GM12878 (cell line): Measurements from ENCODE around the gene CATSPER3. TPM values are rescaled to one million over a fixed set of nuclear protein-coding genes. Genes with fewer than 3 reads are reported as not detected.

ENCODE experiments used
- ATAC-seq: fragments of 200-7000 bp; cut with Tn5 transposase; 3 replicates; pipeline ENCODE4 v1.9.1; 2020; ENCODE audit warnings: mild to moderate bottlenecking, moderate library complexity
- BruUV-seq: library from RNA; stranded (reverse); fragments of 400-500 nt; replicated peaks from 2 replicates; lab custom pipeline; 2021; lab: Mats Ljungman, UMichigan
- CTCF ChIA-PET: fragments of 300-600 bp; sonication (Branson Sonifier 250); formaldehyde crosslinking; extraction: SDS; loops from one replicate; lab custom pipeline; 2021; ENCODE audit warnings: inconsistent platforms; lab: Yijun Ruan, JAX
- POLR2A ChIA-PET: fragments of 350-600 bp; formaldehyde crosslinking; extraction: SDS; loops from one replicate; lab custom pipeline; 2021; ENCODE audit warnings: inconsistent platforms; lab: Charles Lee
- RAD21 ChIA-PET: fragments of 300-600 bp; sonication (Branson Sonifier 250); formaldehyde crosslinking; loops from one replicate; lab custom pipeline; 2023; ENCODE audit warnings: antibody characterized with exemption; ENCODE audit not compliant: unreplicated experiment; lab: Charles Lee
- SMC1A ChIA-PET: fragments of 300-600 bp; sonication (Branson Sonifier 250); formaldehyde crosslinking; loops from one replicate; lab custom pipeline; 2023; ENCODE audit not compliant: unreplicated experiment, uncharacterized antibody; lab: Charles Lee
- DNase-seq: peaks from one replicate; pipeline ENCODE4 v3.0.0-alpha.2; 2011; ENCODE audit warnings: low read depth, low spot score
- FAIRE-seq: peaks from 3 replicates; lab custom pipeline; 2011; peaks lifted over from hg19 to GRCh38; lab: Jason Lieb, UNC
- H2AFZ ChIP-seq: 2 replicates; pipeline ENCODE4 v1.6.0; 2011; ENCODE audit warnings: low read depth, low read length, control low read depth; ENCODE audit not compliant: control insufficient read depth
- H3K27ac ChIP-seq: 2 replicates; pipeline ENCODE4 v1.5.1; 2011; ENCODE audit warnings: control low read depth; ENCODE audit not compliant: control insufficient read depth, insufficient read depth
- H3K27me3 ChIP-seq, 2 experiments: replicated peaks in 1 of 2; 2 replicates each; pipeline versions ENCODE4 v1.6.0 to v1.6.1; 2011; ENCODE audit warnings: low read length in 1 of 2; ENCODE audit not compliant: control insufficient read depth in 2 of 2, insufficient read depth in 2 of 2
- H3K36me3 ChIP-seq, 2 experiments: 2 replicates each; pipeline ENCODE4 v1.5.1; 2011; ENCODE audit warnings: low read length in 1 of 2; ENCODE audit not compliant: control insufficient read depth in 2 of 2, insufficient read depth in 2 of 2
- H3K4me1 ChIP-seq: 2 replicates; pipeline ENCODE4 v1.6.1; 2011; ENCODE audit warnings: mild to moderate bottlenecking, low read length, moderate library complexity, mixed read lengths; ENCODE audit not compliant: control insufficient read depth, insufficient read depth
- H3K4me2 ChIP-seq: 2 replicates; pipeline ENCODE4 v1.6.0; 2011; ENCODE audit warnings: control low read depth; ENCODE audit not compliant: control insufficient read depth, insufficient read depth
- H3K4me3 ChIP-seq: fragments of 200-600 bp; sonication (generic); 2 replicates; pipeline ENCODE4 v1.5.1; 2016
- H3K79me2 ChIP-seq: 2 replicates; pipeline ENCODE4 v1.6.0; 2011; ENCODE audit warnings: low read length; ENCODE audit not compliant: control insufficient read depth, insufficient read depth
- H3K9ac ChIP-seq: 2 replicates; pipeline ENCODE4 v1.8.0; 2011; ENCODE audit warnings: low read length, control low read depth, mixed read lengths; ENCODE audit not compliant: control insufficient read depth, insufficient read depth
- H3K9me3 ChIP-seq: replicated peaks from 3 replicates; pipeline ENCODE4 v1.5.1; 2011; ENCODE audit warnings: mild to moderate bottlenecking, low read length; ENCODE audit not compliant: control insufficient read depth, insufficient read depth
- H4K20me1 ChIP-seq: 2 replicates; pipeline ENCODE4 v1.6.0; 2011; ENCODE audit not compliant: control insufficient read depth, insufficient read depth
- NFYB ChIP-seq: IDR thresholded peaks from 2 replicates; pipeline ENCODE4 v1.6.1; 2011; ENCODE audit warnings: low read depth, mild to moderate bottlenecking, low read length, improper control_type of control experiment, moderate library complexity; ENCODE audit not compliant: insufficient read depth
- RBBP5 ChIP-seq: fragments of 200-600 bp; sonication (generic); conservative IDR thresholded peaks from 2 replicates; pipeline ENCODE4 v1.6.1; 2016
- SPI1 ChIP-seq: IDR thresholded peaks from 2 replicates; pipeline ENCODE4 v1.6.1; 2011; ENCODE audit warnings: low read depth, mild to moderate bottlenecking, low read length, moderate library complexity, borderline replicate concordance; ENCODE audit not compliant: insufficient read depth
- WGBS: methylation state at CpG from one replicate; pipeline ENCODE4 v1.1.6; 2016; ENCODE audit warnings: low lambda C conversion rate; ENCODE audit not compliant: insufficient replicate concordance, insufficient coverage; ENCODE audit errors: missing lambda C conversion rate; 5-methylcytosine and 5-hydroxymethylcytosine counted together
- in situ Hi-C: fragments of 300-500 bp; cut with MboI; formaldehyde crosslinking; loops from 9 replicates; pipeline ENCODE4 v1.14.3; 2018; ENCODE audit warnings: mixed read lengths
- intact Hi-C: fragments of 100-400 bp; cut with micrococcal nuclease; formaldehyde crosslinking; loops from one replicate; pipeline ENCODE4 v1.14.2; 2022; ENCODE audit not compliant: unreplicated experiment
- polyA plus RNA-seq, 11 experiments: library from polyadenylated mRNA; depleted of rRNA in 4 of 11; unstranded in 6 of 11; stranded (reverse) in 5 of 11; fragments of >200 nt; fragmentation: Nextera tagmentation in 4 of 11; fragmentation: Illumina TruSeq in 1 of 11; extraction: Ambion mirVana in 4 of 11; extraction: Trizol in 1 of 11; gene quantifications; 1 replicate in 1 of 11; 2 replicates in 10 of 11; pipeline versions ENCODE4 v1.2.1 to v1.2.3, GENCODE V29; 2011 to 2016; ENCODE audit warnings: inconsistent platforms in 2 of 11, missing spikeins in 2 of 11, low read depth in 1 of 11
- total RNA-seq, 4 experiments: library from RNA; depleted of rRNA in 3 of 4; stranded (reverse); fragments of >200 nt in 3 of 4; fragmentation: Illumina TruSeq in 1 of 4; extraction: Trizol in 1 of 4; gene quantifications; 2 replicates each; pipeline versions ENCODE4 v1.2.1 to v1.2.3, GENCODE V29; 2013 to 2021
- TF ChIP-seq, protein P1 (sequence below): fragments of 450-650 bp; IDR thresholded peaks from 2 replicates; pipeline ENCODE4 v1.6.1; 2017; ENCODE audit warnings: mild to moderate bottlenecking, moderate library complexity

The CATSPER3 gene
- total and polyA plus RNA-seq, 10 of the 15 experiments (the other 5 are each of a cell fraction or from before 2014, with no cell fraction given), result 0.06 to 0.38 (median 0.13) TPM; not detected in 4

DNA sequence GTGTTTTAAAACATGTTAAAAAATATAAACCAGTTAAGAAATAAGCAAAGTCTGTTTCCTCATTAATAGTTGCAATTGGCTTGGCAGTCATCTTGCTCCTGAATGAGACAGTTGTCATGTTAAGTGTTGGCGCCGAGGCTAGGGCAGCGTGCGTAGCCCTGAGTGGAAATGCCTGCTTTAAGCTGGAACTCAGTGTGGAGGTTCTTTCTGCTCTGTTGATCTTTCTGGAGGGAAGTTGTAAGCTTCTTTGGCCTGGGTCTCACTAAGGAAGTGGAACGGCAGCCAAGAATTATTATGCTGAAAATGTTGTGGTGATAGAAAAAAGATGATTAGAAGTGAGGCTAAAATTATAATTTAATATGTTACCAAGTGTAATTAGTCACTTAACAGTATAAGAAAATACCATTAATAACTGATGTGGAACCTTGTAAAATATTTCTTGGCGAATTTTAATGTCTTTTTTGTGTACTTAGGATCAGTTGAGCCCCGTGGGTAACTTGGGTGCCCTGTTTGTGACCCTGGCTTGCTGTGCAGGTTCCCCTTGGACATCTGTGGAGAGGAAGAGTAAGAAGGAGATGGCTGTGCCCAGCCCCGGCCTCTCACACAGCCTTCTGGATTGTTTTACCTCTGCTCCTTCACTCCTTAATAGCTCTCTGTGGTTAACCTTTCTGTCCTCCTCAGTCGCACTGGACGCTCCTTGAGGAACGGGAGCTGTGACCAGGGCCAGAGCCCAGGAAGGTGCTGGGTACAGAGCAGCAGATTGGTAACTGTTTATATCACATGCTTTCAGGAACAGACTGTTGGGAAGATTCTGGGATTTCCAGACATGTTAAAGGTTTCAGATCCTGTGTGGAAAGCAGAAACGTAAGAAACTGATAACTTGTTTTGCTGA lies 31.8 kb upstream of the CATSPER3 start:
- FAIRE-seq, result no peak
- no peak overlapping the region for H2AFZ ChIP-seq
- CTCF ChIA-PET, result interaction anchor here (1.5 kb wide), 1 partner anchor 196 kb away, joined by 3 read pairs; no protein-coding TSS in a partner anchor
- intact Hi-C loops, result no loop called here
- no peaks in the 10 kb centered on the region for H3K79me2 ChIP-seq
- H3K9ac ChIP-seq, result no peak overlapping the region
- no peaks in the 10 kb centered on the region for H3K9me3 ChIP-seq
- no peaks in the 10 kb centered on the region for H4K20me1 ChIP-seq
- no peak overlapping the region for H3K4me2 ChIP-seq
- H3K27me3 ChIP-seq, result no peaks in the 10 kb centered on the region
- no peak overlapping the region for H3K27ac ChIP-seq
- no peaks in the 10 kb centered on the region; a peak in 1 of 4 replicates for H3K36me3 ChIP-seq
- TF ChIP-seq RBBP5, result no peak
- TF ChIP-seq, protein P1, sequence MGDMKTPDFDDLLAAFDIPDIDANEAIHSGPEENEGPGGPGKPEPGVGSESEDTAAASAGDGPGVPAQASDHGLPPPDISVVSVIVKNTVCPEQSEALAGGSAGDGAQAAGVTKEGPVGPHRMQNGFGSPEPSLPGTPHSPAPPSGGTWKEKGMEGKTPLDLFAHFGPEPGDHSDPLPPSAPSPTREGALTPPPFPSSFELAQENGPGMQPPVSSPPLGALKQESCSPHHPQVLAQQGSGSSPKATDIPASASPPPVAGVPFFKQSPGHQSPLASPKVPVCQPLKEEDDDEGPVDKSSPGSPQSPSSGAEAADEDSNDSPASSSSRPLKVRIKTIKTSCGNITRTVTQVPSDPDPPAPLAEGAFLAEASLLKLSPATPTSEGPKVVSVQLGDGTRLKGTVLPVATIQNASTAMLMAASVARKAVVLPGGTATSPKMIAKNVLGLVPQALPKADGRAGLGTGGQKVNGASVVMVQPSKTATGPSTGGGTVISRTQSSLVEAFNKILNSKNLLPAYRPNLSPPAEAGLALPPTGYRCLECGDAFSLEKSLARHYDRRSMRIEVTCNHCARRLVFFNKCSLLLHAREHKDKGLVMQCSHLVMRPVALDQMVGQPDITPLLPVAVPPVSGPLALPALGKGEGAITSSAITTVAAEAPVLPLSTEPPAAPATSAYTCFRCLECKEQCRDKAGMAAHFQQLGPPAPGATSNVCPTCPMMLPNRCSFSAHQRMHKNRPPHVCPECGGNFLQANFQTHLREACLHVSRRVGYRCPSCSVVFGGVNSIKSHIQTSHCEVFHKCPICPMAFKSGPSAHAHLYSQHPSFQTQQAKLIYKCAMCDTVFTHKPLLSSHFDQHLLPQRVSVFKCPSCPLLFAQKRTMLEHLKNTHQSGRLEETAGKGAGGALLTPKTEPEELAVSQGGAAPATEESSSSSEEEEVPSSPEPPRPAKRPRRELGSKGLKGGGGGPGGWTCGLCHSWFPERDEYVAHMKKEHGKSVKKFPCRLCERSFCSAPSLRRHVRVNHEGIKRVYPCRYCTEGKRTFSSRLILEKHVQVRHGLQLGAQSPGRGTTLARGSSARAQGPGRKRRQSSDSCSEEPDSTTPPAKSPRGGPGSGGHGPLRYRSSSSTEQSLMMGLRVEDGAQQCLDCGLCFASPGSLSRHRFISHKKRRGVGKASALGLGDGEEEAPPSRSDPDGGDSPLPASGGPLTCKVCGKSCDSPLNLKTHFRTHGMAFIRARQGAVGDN, result no peak
- TF ChIP-seq NFYB, result no peak
- no peak for TF ChIP-seq SPI1
- TF ChIP-seq, all 136 proteins: peak for 0
- Histone ChIP-seq H3K4me1 (no peaks in the 10 kb centered on the region), H3K4me3 (no peak overlapping the region)
- ChIA-PET SMC1A (interaction anchor here (1.5 kb wide), 1 partner anchor 19 kb away, joined by 3 read pairs; no protein-coding TSS in a partner anchor), POLR2A (no interaction called here), RAD21 (no interaction called here)
- ATAC-seq (no peak), DNase-seq (no peak)
- WGBS, result 96% methylated on average over 12 of the region's 12 CpGs
- no TSS peak for BruUV-seq
- in situ Hi-C loops, result no loop called here
